LHCN-M2 (cell line): Measurements from ENCODE around the gene NEO1. TPM values are rescaled to one million over a fixed set of nuclear protein-coding genes. Genes with fewer than 3 reads are reported as not detected.
"Not testable (repeated sequence)": the region's sequence is repeated elsewhere in the genome, so short reads cannot be mapped to it uniquely, and the experiment has no call there.

Experiments used
- DNase-seq: peaks from one replicate; pipeline ENCODE4 v3.0.0-alpha.2; 2012; ENCODE audit warnings: low read depth
- total RNA-seq: library from RNA; depleted of rRNA; stranded (reverse); fragments of >200 nt; gene quantifications from 2 replicates; pipeline ENCODE4 v1.2.3, GENCODE V29; 2014

NEO1 gene
- total RNA-seq, 1 experiment from 2014 or later, result 2.3 TPM

- no peak for DNase-seq
Measured at GRCh38 chr15:73139744-73140553, 87.7 kb downstream of the NEO1 start.

- no peak for DNase-seq
Measured at GRCh38 chr15:73141216-73141900, 89.1 kb downstream of the NEO1 start.

- DNase-seq, result no peak
Measured at GRCh38 chr15:73142802-73143762, 90.8 kb downstream of the NEO1 start.

- no peak for DNase-seq
Measured at GRCh38 chr15:73143763-73144155, 91.5 kb downstream of the NEO1 start.

- DNase-seq, result no peak
Measured at GRCh38 chr15:73146419-73146818, 94.2 kb downstream of the NEO1 start.

- no peak for DNase-seq
Measured at GRCh38 chr15:73150831-73151230, 98.6 kb downstream of the NEO1 start.

GRCh38 chr15:73153024-73153423 lies 100.8 kb downstream of the NEO1 start:
- DNase-seq, result no peak

- no peak for DNase-seq
Measured at GRCh38 chr15:73153447-73153846, 101.2 kb downstream of the NEO1 start.

GRCh38 chr15:73156431-73157191 lies 104.3 kb downstream of the NEO1 start:
- DNase-seq, result no peak

GRCh38 chr15:73161546-73161945 lies 109.3 kb downstream of the NEO1 start:
- DNase-seq, result no peak

- DNase-seq, result no peak
Measured at GRCh38 chr15:73165435-73165834, 113.2 kb downstream of the NEO1 start.

- no peak for DNase-seq
Measured at GRCh38 chr15:73165844-73166243, 113.6 kb downstream of the NEO1 start.

GRCh38 chr15:73166711-73167110 lies 114.4 kb downstream of the NEO1 start:
- DNase-seq, result not testable (repeated sequence)

- no peak for DNase-seq
Measured at GRCh38 chr15:73168487-73168886, 116.2 kb downstream of the NEO1 start.

- no peak for DNase-seq
Measured at GRCh38 chr15:73171711-73172110, 119.4 kb downstream of the NEO1 start.

- DNase-seq, result no peak
Measured at GRCh38 chr15:73172508-73172907, 120.2 kb downstream of the NEO1 start.

GRCh38 chr15:73174171-73174570 lies 121.9 kb downstream of the NEO1 start:
- DNase-seq, result no peak

- DNase-seq, result no peak
Measured at GRCh38 chr15:73175382-73175781, 123.1 kb downstream of the NEO1 start.

GRCh38 chr15:73176598-73176997 lies 124.3 kb downstream of the NEO1 start:
- no peak for DNase-seq

GRCh38 chr15:73183071-73183470 lies 130.8 kb downstream of the NEO1 start:
- no peak for DNase-seq

GRCh38 chr15:73190189-73190601 lies 137.9 kb downstream of the NEO1 start:
- DNase-seq, result peak; percentile 2
